Measurements from ENCODE around the gene GPR152. TPM values are rescaled to one million over a fixed set of nuclear protein-coding genes. Genes with fewer than 3 reads are reported as not detected.

The GPR152 gene
- total RNA-seq, 1 donor from 2014 or later: not detected

DNA sequence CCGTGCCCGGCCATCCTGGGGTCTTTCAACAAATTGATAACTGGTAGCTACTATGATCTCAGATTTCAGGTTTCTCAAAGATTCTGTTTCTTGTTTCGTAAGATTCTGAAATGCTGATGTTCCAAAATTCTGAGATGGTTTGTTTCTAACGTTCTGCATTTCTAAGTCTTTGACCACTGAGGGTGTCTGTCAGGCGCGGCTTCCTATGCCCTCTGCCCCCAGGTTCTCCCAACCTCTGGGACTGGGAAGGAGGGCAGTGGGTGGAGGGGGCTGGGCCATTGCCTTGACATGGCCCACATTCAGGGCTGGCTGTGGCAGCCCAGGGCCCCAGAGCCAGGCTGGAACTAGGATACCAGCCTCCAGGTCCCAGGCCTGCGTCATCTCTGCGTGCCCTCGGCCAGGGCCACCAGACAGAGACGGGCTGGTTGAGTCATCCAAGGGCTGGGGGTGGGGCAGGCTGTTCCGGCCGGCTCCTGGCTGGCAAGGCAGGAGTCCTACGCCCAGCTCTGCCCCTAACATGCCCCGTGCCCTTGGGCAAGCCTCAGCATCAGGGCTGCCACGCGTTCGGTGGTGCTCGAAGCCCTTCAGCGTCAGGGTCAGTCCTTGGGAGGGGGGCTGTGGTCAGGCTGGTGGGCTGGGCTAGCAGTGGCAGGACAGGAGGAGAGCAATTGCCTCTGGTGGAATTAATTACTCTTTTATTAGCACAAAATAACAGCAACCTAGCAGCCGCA, 11.3 kb upstream of the GPR152 start:
- no peaks in the 10 kb centered on the region for H3K27me3 Mint-ChIP-seq
- H3K27ac Mint-ChIP-seq: no peak overlapping the region
- no peaks in the 10 kb centered on the region for H3K36me3 Mint-ChIP-seq
- H3K4me3 Mint-ChIP-seq: peak overlapping the region; percentile 88
- no peak for DNase-seq (ENCODE audit: extremely low spot score, unreplicated experiment)
- TF ChIP-seq, protein P1, sequence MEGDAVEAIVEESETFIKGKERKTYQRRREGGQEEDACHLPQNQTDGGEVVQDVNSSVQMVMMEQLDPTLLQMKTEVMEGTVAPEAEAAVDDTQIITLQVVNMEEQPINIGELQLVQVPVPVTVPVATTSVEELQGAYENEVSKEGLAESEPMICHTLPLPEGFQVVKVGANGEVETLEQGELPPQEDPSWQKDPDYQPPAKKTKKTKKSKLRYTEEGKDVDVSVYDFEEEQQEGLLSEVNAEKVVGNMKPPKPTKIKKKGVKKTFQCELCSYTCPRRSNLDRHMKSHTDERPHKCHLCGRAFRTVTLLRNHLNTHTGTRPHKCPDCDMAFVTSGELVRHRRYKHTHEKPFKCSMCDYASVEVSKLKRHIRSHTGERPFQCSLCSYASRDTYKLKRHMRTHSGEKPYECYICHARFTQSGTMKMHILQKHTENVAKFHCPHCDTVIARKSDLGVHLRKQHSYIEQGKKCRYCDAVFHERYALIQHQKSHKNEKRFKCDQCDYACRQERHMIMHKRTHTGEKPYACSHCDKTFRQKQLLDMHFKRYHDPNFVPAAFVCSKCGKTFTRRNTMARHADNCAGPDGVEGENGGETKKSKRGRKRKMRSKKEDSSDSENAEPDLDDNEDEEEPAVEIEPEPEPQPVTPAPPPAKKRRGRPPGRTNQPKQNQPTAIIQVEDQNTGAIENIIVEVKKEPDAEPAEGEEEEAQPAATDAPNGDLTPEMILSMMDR (conservative IDR thresholded peaks at IDR 0.05): no peak
- H3K9me3 Mint-ChIP-seq: no peaks in the 10 kb centered on the region
- H3K4me1 Mint-ChIP-seq (ENCODE audit: unreplicated experiment): peaks cover 9% of the 10 kb centered on the region

GRCh38 chr11:67463186-67463585, 10.7 kb upstream of the GPR152 start:
- Mint-ChIP-seq H3K27me3 (no peaks in the 10 kb centered on the region), H3K4me1 (ENCODE audit: unreplicated experiment) (peaks cover 9% of the 10 kb centered on the region), H3K4me3 (peak overlapping the region; percentile 44), H3K27ac (no peak overlapping the region), H3K36me3 (no peaks in the 10 kb centered on the region), H3K9me3 (no peaks in the 10 kb centered on the region)
- no peak for DNase-seq (ENCODE audit: extremely low spot score, unreplicated experiment)
- TF ChIP-seq, protein P1 (conservative IDR thresholded peaks at IDR 0.05): no peak

- H3K4me1 Mint-ChIP-seq (ENCODE audit: unreplicated experiment): no peaks in the 10 kb centered on the region
- no peaks in the 10 kb centered on the region for H3K27me3 Mint-ChIP-seq
- no peaks in the 10 kb centered on the region for H3K9me3 Mint-ChIP-seq
- TF ChIP-seq, protein P1 (conservative IDR thresholded peaks at IDR 0.05): no peak
- no peak overlapping the region for H3K27ac Mint-ChIP-seq
- H3K4me3 Mint-ChIP-seq: no peak overlapping the region
- no peaks in the 10 kb centered on the region for H3K36me3 Mint-ChIP-seq
- DNase-seq (ENCODE audit: extremely low spot score, unreplicated experiment): no peak
These were observed 5.7 kb upstream of the GPR152 start for GRCh38 chr11:67458266-67458665.

- no peak overlapping the region for H3K4me3 Mint-ChIP-seq
- no peak for DNase-seq (ENCODE audit: extremely low spot score, unreplicated experiment)
- no peaks in the 10 kb centered on the region for H3K9me3 Mint-ChIP-seq
- no peaks in the 10 kb centered on the region for H3K27me3 Mint-ChIP-seq
- TF ChIP-seq, protein P1 (conservative IDR thresholded peaks at IDR 0.05): no peak
- H3K27ac Mint-ChIP-seq: no peak overlapping the region
- no peaks in the 10 kb centered on the region for H3K36me3 Mint-ChIP-seq
- H3K4me1 Mint-ChIP-seq (ENCODE audit: unreplicated experiment): no peaks in the 10 kb centered on the region
These were observed 4.9 kb upstream of the GPR152 start for GRCh38 chr11:67457453-67457852.

GRCh38 chr11:67456068-67456705, 3.7 kb upstream of the GPR152 start:
- H3K9me3 Mint-ChIP-seq: no peaks in the 10 kb centered on the region
- H3K4me1 Mint-ChIP-seq (ENCODE audit: unreplicated experiment): no peaks in the 10 kb centered on the region
- TF ChIP-seq, protein P1 (conservative IDR thresholded peaks at IDR 0.05): no peak
- H3K27me3 Mint-ChIP-seq: no peaks in the 10 kb centered on the region
- no peak overlapping the region for H3K27ac Mint-ChIP-seq
- no peak overlapping the region for H3K4me3 Mint-ChIP-seq
- no peaks in the 10 kb centered on the region for H3K36me3 Mint-ChIP-seq
- no peak for DNase-seq (ENCODE audit: extremely low spot score, unreplicated experiment)

All from type B pancreatic cell (in vitro differentiated cells).